ENCODE measurements around the gene ARHGEF5. TPM values are rescaled to one million over a fixed set of nuclear protein-coding genes. Genes with fewer than 3 reads are reported as not detected.
"Not testable (repeated sequence)": the region's sequence is repeated elsewhere in the genome, so short reads cannot be mapped to it uniquely, and the experiment has no call there.

ARHGEF5 gene
- total and polyA plus RNA-seq, 4 experiments from 2014 or later: 3.9 to 12.0 (median 9.0) TPM; not detected in 1

- H3K4me3 Mint-ChIP-seq; H3K27me3 ChIP-seq (ENCODE audit: insufficient read depth, low read length); H3K36me3 ChIP-seq (ENCODE audit: insufficient read depth, low read length); H3K27me3 Mint-ChIP-seq; H3K27ac Mint-ChIP-seq; DNase-seq; intact Hi-C loops (cut with micrococcal nuclease); CTCF ChIA-PET (ENCODE audit: partially characterized antibody); H3K27ac ChIP-seq (ENCODE audit: low read depth, low read length); H3K4me1 Mint-ChIP-seq; POLR2A ChIA-PET (ENCODE audit: partially characterized antibody); H3K9me3 ChIP-seq (ENCODE audit: control insufficient read depth in 1 of 2, low read length in 2 of 2); H3K4me3 ChIP-seq (ENCODE audit: low read length in 2 of 2); H3K4me1 ChIP-seq (ENCODE audit: insufficient read depth, low read length): not testable (repeated sequence)
- peaks cover 0 to 42% (median 23%) of the 10 kb centered on the region in 8 donors for H3K9me3 Mint-ChIP-seq
- H3K36me3 Mint-ChIP-seq: peaks cover 5 to 11% of the 10 kb centered on the region in 2 donors
These were observed 72.3 kb downstream of the ARHGEF5 start for GRCh38 chr7:144427539-144427938.

- Histone ChIP-seq H3K36me3 (ENCODE audit: insufficient read depth, low read length) (no peaks in the 10 kb centered on the region), H3K4me1 (ENCODE audit: insufficient read depth, low read length) (no peaks in the 10 kb centered on the region), H3K4me3 (ENCODE audit: low read length in 2 of 2) (no peak overlapping the region), H3K9me3 (ENCODE audit: control insufficient read depth in 1 of 2, low read length in 2 of 2) (no peaks in the 10 kb centered on the region), H3K27me3 (ENCODE audit: insufficient read depth, low read length) (no peaks in the 10 kb centered on the region), H3K27ac (ENCODE audit: low read depth, low read length) (no peak overlapping the region)
- no peak overlapping the region for H3K27ac Mint-ChIP-seq
- intact Hi-C loops (cut with micrococcal nuclease): no loop called here
- ChIA-PET CTCF (ENCODE audit: partially characterized antibody) (no interaction called here), POLR2A (ENCODE audit: partially characterized antibody) (no interaction called here)
- DNase-seq: no peak
- H3K36me3 Mint-ChIP-seq: peaks cover 5 to 11% of the 10 kb centered on the region in 2 donors
- H3K4me3 Mint-ChIP-seq: no peak overlapping the region
- peaks cover 0 to 42% (median 23%) of the 10 kb centered on the region in 8 donors for H3K9me3 Mint-ChIP-seq
- H3K27me3 Mint-ChIP-seq: peaks cover 6 to 7% of the 10 kb centered on the region in 2 donors
- no peaks in the 10 kb centered on the region for H3K4me1 Mint-ChIP-seq
These were observed 73.2 kb downstream of the ARHGEF5 start for GRCh38 chr7:144428431-144428830.

Other genes starting within 250 kb of the ARHGEF5 start
- not detected for gene OR2A2, start 245.8 kb upstream of the ARHGEF5 start, total RNA-seq
- not detected for gene OR2A2, start 245.8 kb upstream of the ARHGEF5 start, polyA plus RNA-seq
- not detected for gene OR2A14, start 232.2 kb upstream of the ARHGEF5 start, total RNA-seq
- not detected for gene OR2A14, start 232.2 kb upstream of the ARHGEF5 start, polyA plus RNA-seq
- gene CTAGE4, start 171.9 kb upstream of the ARHGEF5 start, total RNA-seq: 1 to 10 TPM; 5.0 to 5.4 TPM
- under 1 TPM in 1 of 2 donors, not detected in 1; 0.08 TPM for gene CTAGE4, start 171.9 kb upstream of the ARHGEF5 start, polyA plus RNA-seq
- gene ARHGEF35, start 159.6 kb upstream of the ARHGEF5 start, total RNA-seq: 1 to 10 TPM; 4.8 to 5.2 TPM
- gene ARHGEF35, start 159.6 kb upstream of the ARHGEF5 start, polyA plus RNA-seq: 1 to 10 TPM; 2.0 to 2.8 TPM
- not detected for gene OR2A42, start 115.8 kb upstream of the ARHGEF5 start, total RNA-seq
- not detected for gene OR2A42, start 115.8 kb upstream of the ARHGEF5 start, polyA plus RNA-seq
- gene OR2A7, start 90.6 kb upstream of the ARHGEF5 start, total RNA-seq: 1 to 10 TPM; 3.9 to 4.0 TPM
- gene OR2A7, start 90.6 kb upstream of the ARHGEF5 start, polyA plus RNA-seq: under 1 TPM in 1 of 2 donors, not detected in 1; 0.76 TPM
- under 1 TPM in 1 of 2 experiments, not detected in 1; 0.36 TPM for gene CTAGE8, start 86.1 kb upstream of the ARHGEF5 start, total RNA-seq
- under 1 TPM; 0.39 to 0.45 TPM for gene CTAGE8, start 86.1 kb upstream of the ARHGEF5 start, polyA plus RNA-seq
- gene OR2A1, start 43.0 kb upstream of the ARHGEF5 start, total RNA-seq: not detected
- gene OR2A1, start 43.0 kb upstream of the ARHGEF5 start, polyA plus RNA-seq: under 1 TPM in 1 of 2 donors, not detected in 1; 0.59 TPM
- not detected for gene NOBOX, start 48.3 kb downstream of the ARHGEF5 start, total RNA-seq
- gene NOBOX, start 48.3 kb downstream of the ARHGEF5 start, polyA plus RNA-seq: not detected